IMR-90 (cell line): ENCODE data around the gene SLC2A6.

Experiments used
- CHD1 ChIP-seq: IDR thresholded peaks from 2 replicates; pipeline ENCODE4 v1.6.1; 2012; ENCODE audit warnings: low read depth, low read length, improper control_type of control experiment
- MAZ ChIP-seq: IDR thresholded peaks from 2 replicates; pipeline ENCODE4 v1.6.1; 2012; ENCODE audit warnings: low read depth, mild to moderate bottlenecking, low read length, improper control_type of control experiment, moderate library complexity, borderline replicate concordance
- POLR2A ChIP-seq: IDR thresholded peaks from 2 replicates; pipeline ENCODE4 v1.6.1; 2012; ENCODE audit warnings: mild to moderate bottlenecking, low read depth, low read length
- RAD21 ChIP-seq: IDR thresholded peaks from 2 replicates; pipeline ENCODE4 v1.6.1; 2012; ENCODE audit warnings: low read length, improper control_type of control experiment
- RCOR1 ChIP-seq: IDR thresholded peaks from 2 replicates; pipeline ENCODE4 v1.6.1; 2012; ENCODE audit warnings: mild to moderate bottlenecking, low read length, improper control_type of control experiment; ENCODE audit not compliant: insufficient replicate concordance
- RFX5 ChIP-seq: IDR thresholded peaks from 2 replicates; pipeline ENCODE4 v1.8.0; 2012; ENCODE audit warnings: low read depth, mild to moderate bottlenecking, low read length, moderate library complexity
- SMC3 ChIP-seq: fragments of 150-350 bp; IDR thresholded peaks from 2 replicates; pipeline ENCODE4 v1.6.1; 2016; ENCODE audit warnings: low read depth, mild to moderate bottlenecking, antibody characterized with exemption, low read length, moderate library complexity
- TF ChIP-seq, protein P1 (sequence below): conservative IDR thresholded peaks from 2 replicates; pipeline ENCODE4 v1.5.1; 2012; ENCODE audit warnings: mild to moderate bottlenecking, low read depth, low read length, improper control_type of control experiment
- TF ChIP-seq, protein P2 (sequence below): fragments of 150-350 bp; IDR thresholded peaks from 2 replicates; pipeline ENCODE4 v1.6.1; 2016; ENCODE audit warnings: low read depth, mild to moderate bottlenecking, low read length, moderate library complexity, borderline replicate concordance

DNA sequence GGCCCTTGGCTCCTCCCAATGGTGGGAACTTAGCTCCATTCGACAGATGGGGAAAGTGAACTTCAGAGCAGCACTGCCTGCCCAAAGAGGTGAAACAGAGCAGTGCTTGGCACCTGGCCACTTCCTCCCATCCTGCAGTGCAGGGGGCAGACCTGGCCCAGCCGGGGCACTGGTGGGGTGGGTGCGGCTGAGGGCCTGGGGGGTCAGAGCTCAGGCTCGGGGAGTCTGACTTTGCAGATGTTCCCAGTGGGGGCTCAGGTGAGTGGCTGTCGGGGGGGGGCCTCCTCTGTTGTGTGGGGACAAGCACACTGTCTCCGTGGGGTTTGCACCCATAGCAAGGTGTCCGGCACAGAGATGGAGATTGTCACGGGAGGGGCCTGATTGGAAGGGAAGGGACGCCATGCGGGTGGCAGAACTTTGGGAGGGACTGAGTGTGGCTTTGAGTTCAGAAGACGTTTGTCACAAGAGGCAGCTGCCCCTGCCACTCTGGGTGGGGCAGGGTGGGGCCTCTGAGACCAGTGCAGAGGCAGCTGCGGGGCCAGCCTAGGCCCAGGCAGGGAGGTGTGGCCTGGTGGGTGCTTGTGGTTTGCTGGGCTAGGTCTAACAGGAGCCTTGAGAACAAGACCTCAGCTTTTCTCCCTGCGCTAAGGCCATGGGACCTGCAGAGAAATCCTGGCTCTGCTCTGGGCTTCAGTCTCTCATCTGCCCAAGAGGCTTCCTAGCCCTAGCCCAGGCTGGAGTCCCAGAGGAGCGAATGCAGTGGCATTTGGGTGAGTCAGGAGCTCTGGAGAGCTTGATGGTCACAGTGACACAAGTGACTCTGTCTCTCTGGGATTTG is 43.4 kb upstream of the SLC2A6 start:
- TF ChIP-seq RAD21 (no peak), RFX5 (no peak), POLR2A (no peak), SMC3 (no peak), CHD1 (no peak), MAZ (no peak), RCOR1 (no peak)
- TF ChIP-seq, protein P1, sequence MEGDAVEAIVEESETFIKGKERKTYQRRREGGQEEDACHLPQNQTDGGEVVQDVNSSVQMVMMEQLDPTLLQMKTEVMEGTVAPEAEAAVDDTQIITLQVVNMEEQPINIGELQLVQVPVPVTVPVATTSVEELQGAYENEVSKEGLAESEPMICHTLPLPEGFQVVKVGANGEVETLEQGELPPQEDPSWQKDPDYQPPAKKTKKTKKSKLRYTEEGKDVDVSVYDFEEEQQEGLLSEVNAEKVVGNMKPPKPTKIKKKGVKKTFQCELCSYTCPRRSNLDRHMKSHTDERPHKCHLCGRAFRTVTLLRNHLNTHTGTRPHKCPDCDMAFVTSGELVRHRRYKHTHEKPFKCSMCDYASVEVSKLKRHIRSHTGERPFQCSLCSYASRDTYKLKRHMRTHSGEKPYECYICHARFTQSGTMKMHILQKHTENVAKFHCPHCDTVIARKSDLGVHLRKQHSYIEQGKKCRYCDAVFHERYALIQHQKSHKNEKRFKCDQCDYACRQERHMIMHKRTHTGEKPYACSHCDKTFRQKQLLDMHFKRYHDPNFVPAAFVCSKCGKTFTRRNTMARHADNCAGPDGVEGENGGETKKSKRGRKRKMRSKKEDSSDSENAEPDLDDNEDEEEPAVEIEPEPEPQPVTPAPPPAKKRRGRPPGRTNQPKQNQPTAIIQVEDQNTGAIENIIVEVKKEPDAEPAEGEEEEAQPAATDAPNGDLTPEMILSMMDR = no peak
- TF ChIP-seq, protein P2, sequence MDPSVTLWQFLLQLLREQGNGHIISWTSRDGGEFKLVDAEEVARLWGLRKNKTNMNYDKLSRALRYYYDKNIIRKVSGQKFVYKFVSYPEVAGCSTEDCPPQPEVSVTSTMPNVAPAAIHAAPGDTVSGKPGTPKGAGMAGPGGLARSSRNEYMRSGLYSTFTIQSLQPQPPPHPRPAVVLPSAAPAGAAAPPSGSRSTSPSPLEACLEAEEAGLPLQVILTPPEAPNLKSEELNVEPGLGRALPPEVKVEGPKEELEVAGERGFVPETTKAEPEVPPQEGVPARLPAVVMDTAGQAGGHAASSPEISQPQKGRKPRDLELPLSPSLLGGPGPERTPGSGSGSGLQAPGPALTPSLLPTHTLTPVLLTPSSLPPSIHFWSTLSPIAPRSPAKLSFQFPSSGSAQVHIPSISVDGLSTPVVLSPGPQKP = no peak
